Limb (tissue), 2 donors: ENCODE data around the gene MCHR1.

ENCODE experiments used
- DNase-seq, 2 donors: peaks; one replicate each; pipeline ENCODE4 v3.0.0-alpha.2; 2016; ENCODE audit errors: extremely low spot score in 2 of 2

Gene MCHR1

GRCh38 chr22:40679249-40679963 lies at the start of gene MCHR1:
MCHR1 (plus strand) TSS chr22:40679484; CDS start chr22:40679653, 169 bp downstream.
- DNase-seq = peak in 1 of 2 donors; percentile 44

- DNase-seq = no peak
Measured at GRCh38 chr22:40631925-40632324, 47.4 kb upstream of the MCHR1 start.

- no peak for DNase-seq
Measured at GRCh38 chr22:40633036-40633435, 46.2 kb upstream of the MCHR1 start.

GRCh38 chr22:40634119-40634903 lies 45.0 kb upstream of the MCHR1 start:
- no peak for DNase-seq

- peak in 1 of 2 donors; percentile 53 for DNase-seq
Measured at GRCh38 chr22:40635043-40635939, 44.0 kb upstream of the MCHR1 start.

- DNase-seq = no peak
Measured at GRCh38 chr22:40635940-40636379, 43.3 kb upstream of the MCHR1 start.

GRCh38 chr22:40636380-40637182 lies 42.7 kb upstream of the MCHR1 start, which contains the start of gene MRTFA:
MRTFA (minus strand) TSS chr22:40636719.
- peak; percentile 100 for DNase-seq

GRCh38 chr22:40637183-40638150 lies 41.8 kb upstream of the MCHR1 start:
- DNase-seq = peak in 1 of 2 donors; percentile 44

GRCh38 chr22:40638261-40638660 lies 41.0 kb upstream of the MCHR1 start:
- no peak for DNase-seq

- DNase-seq = no peak
Measured at GRCh38 chr22:40641269-40641668, 38.0 kb upstream of the MCHR1 start.

GRCh38 chr22:40642316-40642715 lies 37.0 kb upstream of the MCHR1 start:
- DNase-seq = no peak

- DNase-seq = no peak
Measured at GRCh38 chr22:40645579-40646197, 33.6 kb upstream of the MCHR1 start.

- no peak for DNase-seq
Measured at GRCh38 chr22:40648386-40648785, 30.9 kb upstream of the MCHR1 start.

- DNase-seq = no peak
Measured at GRCh38 chr22:40651057-40651456, 28.2 kb upstream of the MCHR1 start.

GRCh38 chr22:40651563-40652501 lies 27.5 kb upstream of the MCHR1 start:
- peak; percentile 90 to 92 for DNase-seq

GRCh38 chr22:40653361-40653760 lies 25.9 kb upstream of the MCHR1 start:
- no peak for DNase-seq

GRCh38 chr22:40654522-40655167 lies 24.6 kb upstream of the MCHR1 start:
- peak; percentile 62 to 88 for DNase-seq
